Measurements from ENCODE around the gene GATAD2B.
A peak's percentile ranks its signal among the peaks of the same experiment; 100 is the strongest.
"Not testable (repeated sequence)": the region's sequence is repeated elsewhere in the genome, so short reads cannot be mapped to it uniquely, and the experiment has no call there.

The GATAD2B gene

GRCh38 chr1:153866045-153866850 lies 56.5 kb downstream of the GATAD2B start:
- Mint-ChIP-seq H3K27ac (peak overlapping the region; percentile 64), H3K27me3 (no peaks in the 10 kb centered on the region), H3K4me1 (ENCODE audit: low read depth) (peaks cover 44% of the 10 kb centered on the region), H3K9me3 (no peaks in the 10 kb centered on the region), H3K4me3 (no peak overlapping the region), H3K36me3 (ENCODE audit: low read depth) (peaks cover 32% of the 10 kb centered on the region)
- DNase-seq = no peak

- DNase-seq = no peak
- H3K9me3 Mint-ChIP-seq = no peaks in the 10 kb centered on the region
- H3K36me3 Mint-ChIP-seq (ENCODE audit: low read depth) = peaks cover 37% of the 10 kb centered on the region
- no peak overlapping the region for H3K27ac Mint-ChIP-seq
- H3K4me3 Mint-ChIP-seq = no peak overlapping the region
- peaks cover 17% of the 10 kb centered on the region for H3K4me1 Mint-ChIP-seq (ENCODE audit: low read depth)
- H3K27me3 Mint-ChIP-seq = no peaks in the 10 kb centered on the region
Observed at GRCh38 chr1:153860285-153860684, 62.5 kb downstream of the GATAD2B start.

DNA sequence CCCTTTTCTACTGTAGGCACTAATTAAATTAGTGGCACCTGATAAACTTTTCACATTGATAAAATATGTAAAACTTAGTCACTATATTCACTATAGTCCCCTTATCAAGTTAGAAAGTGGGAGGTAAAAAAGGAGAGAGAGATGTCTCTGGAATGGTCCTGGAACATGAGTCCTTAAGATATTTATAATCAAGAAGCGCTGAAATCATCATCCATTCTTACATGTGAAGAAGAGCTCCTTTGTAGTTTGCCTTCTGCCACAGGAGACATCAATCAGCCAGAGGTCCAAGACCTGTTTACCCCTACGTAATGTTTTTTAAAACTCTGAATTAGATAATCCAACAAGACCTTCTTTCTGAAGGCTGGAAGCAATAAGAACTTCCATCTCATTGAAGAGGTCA lies 65.3 kb downstream of the GATAD2B start:
- no peaks in the 10 kb centered on the region for H3K9me3 Mint-ChIP-seq
- no peaks in the 10 kb centered on the region for H3K27me3 Mint-ChIP-seq
- DNase-seq = no peak
- H3K4me1 Mint-ChIP-seq (ENCODE audit: low read depth) = peaks cover 17% of the 10 kb centered on the region
- H3K36me3 Mint-ChIP-seq (ENCODE audit: low read depth) = peaks cover 53% of the 10 kb centered on the region
- H3K27ac Mint-ChIP-seq = no peak overlapping the region
- H3K4me3 Mint-ChIP-seq = no peak overlapping the region

DNA sequence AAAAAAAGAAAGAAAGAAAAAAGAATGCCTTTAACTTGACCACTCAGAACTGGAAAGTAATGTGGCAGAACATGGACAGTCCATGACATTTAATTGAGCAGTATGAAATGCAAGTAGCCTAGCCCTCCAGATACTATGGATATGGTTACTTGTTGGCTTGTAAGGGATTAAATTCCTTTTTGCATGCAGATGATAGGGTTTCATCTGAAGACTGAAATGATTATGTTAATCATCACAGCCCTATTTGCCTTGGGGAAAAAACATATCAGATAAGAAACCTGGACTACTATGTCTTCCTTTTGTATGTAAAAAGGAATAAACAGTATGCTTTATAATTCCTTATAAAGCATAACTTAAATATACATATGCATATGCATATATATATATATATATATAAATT lies 66.0 kb downstream of the GATAD2B start:
- Mint-ChIP-seq H3K36me3 (ENCODE audit: low read depth) (peaks cover 58% of the 10 kb centered on the region), H3K9me3 (no peaks in the 10 kb centered on the region), H3K4me1 (ENCODE audit: low read depth) (peaks cover 22% of the 10 kb centered on the region)

GRCh38 chr1:153852170-153852569 lies 70.6 kb downstream of the GATAD2B start:
- H3K27ac Mint-ChIP-seq = no peak overlapping the region
- no peak for DNase-seq
- H3K27me3 Mint-ChIP-seq = no peaks in the 10 kb centered on the region
- H3K36me3 Mint-ChIP-seq (ENCODE audit: low read depth) = peaks cover 58% of the 10 kb centered on the region
- no peak overlapping the region for H3K4me3 Mint-ChIP-seq
- no peaks in the 10 kb centered on the region for H3K9me3 Mint-ChIP-seq
- peaks cover 44% of the 10 kb centered on the region for H3K4me1 Mint-ChIP-seq (ENCODE audit: low read depth)

More for the DNA sequence above, 66.0 kb downstream of the GATAD2B start:
- DNase-seq = no peak
- Mint-ChIP-seq H3K4me3 (no peak overlapping the region), H3K27me3 (no peaks in the 10 kb centered on the region), H3K27ac (no peak overlapping the region)

- peak; percentile 34 for DNase-seq
- peak overlapping the region; percentile 37 for H3K4me3 Mint-ChIP-seq
- H3K4me1 Mint-ChIP-seq (ENCODE audit: low read depth) = peaks cover 41% of the 10 kb centered on the region
- H3K27me3 Mint-ChIP-seq = no peaks in the 10 kb centered on the region
- H3K27ac Mint-ChIP-seq = peak overlapping the region; percentile 89
- H3K36me3 Mint-ChIP-seq (ENCODE audit: low read depth) = peaks cover 59% of the 10 kb centered on the region
- no peaks in the 10 kb centered on the region for H3K9me3 Mint-ChIP-seq
Observed at GRCh38 chr1:153849487-153850185, 73.1 kb downstream of the GATAD2B start.

DNA sequence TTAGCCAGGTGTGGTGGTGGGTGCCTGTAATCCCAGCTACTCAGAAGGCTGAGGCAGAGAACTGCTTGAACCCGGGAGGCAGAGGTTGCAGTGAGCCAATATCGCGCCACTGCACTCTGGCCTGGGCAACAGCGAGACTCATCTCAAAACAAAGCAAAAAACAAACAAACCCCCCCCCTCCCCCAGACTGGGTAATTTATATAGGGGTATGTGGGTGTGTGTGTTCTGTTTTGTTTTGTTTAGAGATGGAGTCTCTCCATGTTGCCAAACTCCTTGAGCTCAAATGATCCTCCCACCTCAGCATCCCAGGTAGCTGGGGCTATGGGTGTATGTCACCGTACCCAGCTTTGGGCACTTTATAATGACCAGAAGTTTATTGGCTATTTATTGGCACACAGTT lies 74.0 kb downstream of the GATAD2B start:
- no peaks in the 10 kb centered on the region for H3K27me3 Mint-ChIP-seq
- peaks cover 55% of the 10 kb centered on the region for H3K36me3 Mint-ChIP-seq (ENCODE audit: low read depth)
- H3K9me3 Mint-ChIP-seq = no peaks in the 10 kb centered on the region
- H3K4me1 Mint-ChIP-seq (ENCODE audit: low read depth) = peaks cover 43% of the 10 kb centered on the region
- no peak overlapping the region for H3K4me3 Mint-ChIP-seq
- H3K27ac Mint-ChIP-seq = no peak overlapping the region
- no peak for DNase-seq

GRCh38 chr1:153845158-153845557 lies 77.6 kb downstream of the GATAD2B start:
- Mint-ChIP-seq H3K4me3 (no peak overlapping the region), H3K4me1 (ENCODE audit: low read depth) (peaks cover 40% of the 10 kb centered on the region), H3K36me3 (ENCODE audit: low read depth) (peaks cover 31% of the 10 kb centered on the region), H3K9me3 (no peaks in the 10 kb centered on the region), H3K27me3 (no peaks in the 10 kb centered on the region), H3K27ac (no peak overlapping the region)
- no peak for DNase-seq

GRCh38 chr1:153844349-153844748 lies 78.4 kb downstream of the GATAD2B start:
- peaks cover 32% of the 10 kb centered on the region for H3K4me1 Mint-ChIP-seq (ENCODE audit: low read depth)
- H3K27me3 Mint-ChIP-seq, H3K27ac Mint-ChIP-seq, DNase-seq, H3K9me3 Mint-ChIP-seq, H3K4me3 Mint-ChIP-seq: not testable (repeated sequence)
- H3K36me3 Mint-ChIP-seq (ENCODE audit: low read depth) = peaks cover 30% of the 10 kb centered on the region

DNA sequence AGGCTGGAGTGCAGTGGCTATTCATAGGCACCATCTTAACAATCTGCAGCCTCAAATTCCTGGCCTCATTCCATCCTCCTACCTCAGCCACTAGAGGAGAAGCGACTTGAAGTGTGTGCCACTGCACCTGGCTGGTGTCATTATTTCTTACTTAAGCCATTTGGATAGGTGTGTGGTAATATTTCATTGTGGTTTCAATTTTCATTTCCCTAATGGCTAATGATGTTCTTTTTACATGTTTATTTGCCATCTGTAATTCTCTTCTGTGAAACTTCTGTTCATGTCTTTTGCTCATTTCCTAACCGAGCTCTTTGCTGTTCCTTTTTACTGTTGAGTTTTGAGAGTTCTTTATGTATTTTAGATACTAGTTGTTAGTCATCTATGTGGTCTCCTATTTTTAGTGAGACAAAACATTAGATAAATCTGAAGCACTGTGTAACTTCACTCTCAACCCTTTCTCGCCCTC lies 80.7 kb downstream of the GATAD2B start:
- Mint-ChIP-seq H3K9me3 (no peaks in the 10 kb centered on the region), H3K36me3 (ENCODE audit: low read depth) (peaks cover 19% of the 10 kb centered on the region), H3K27me3 (no peaks in the 10 kb centered on the region), H3K27ac (peak overlapping the region; percentile 59), H3K4me1 (ENCODE audit: low read depth) (peaks cover 37% of the 10 kb centered on the region), H3K4me3 (no peak overlapping the region)
- no peak for DNase-seq

- Mint-ChIP-seq H3K36me3 (ENCODE audit: low read depth) (peaks cover 18% of the 10 kb centered on the region), H3K4me1 (ENCODE audit: low read depth) (peaks cover 42% of the 10 kb centered on the region), H3K9me3 (no peaks in the 10 kb centered on the region), H3K4me3 (no peak overlapping the region), H3K27ac (peak overlapping the region; percentile 61), H3K27me3 (no peaks in the 10 kb centered on the region)
- DNase-seq = no peak
Observed at GRCh38 chr1:153841463-153841994, 81.2 kb downstream of the GATAD2B start.

GRCh38 chr1:153840774-153841173 lies 82.0 kb downstream of the GATAD2B start:
- H3K27me3 Mint-ChIP-seq, DNase-seq, H3K27ac Mint-ChIP-seq, H3K9me3 Mint-ChIP-seq, H3K4me3 Mint-ChIP-seq: not testable (repeated sequence)
- Mint-ChIP-seq H3K4me1 (ENCODE audit: low read depth) (peaks cover 43% of the 10 kb centered on the region), H3K36me3 (ENCODE audit: low read depth) (peaks cover 16% of the 10 kb centered on the region)

DNA sequence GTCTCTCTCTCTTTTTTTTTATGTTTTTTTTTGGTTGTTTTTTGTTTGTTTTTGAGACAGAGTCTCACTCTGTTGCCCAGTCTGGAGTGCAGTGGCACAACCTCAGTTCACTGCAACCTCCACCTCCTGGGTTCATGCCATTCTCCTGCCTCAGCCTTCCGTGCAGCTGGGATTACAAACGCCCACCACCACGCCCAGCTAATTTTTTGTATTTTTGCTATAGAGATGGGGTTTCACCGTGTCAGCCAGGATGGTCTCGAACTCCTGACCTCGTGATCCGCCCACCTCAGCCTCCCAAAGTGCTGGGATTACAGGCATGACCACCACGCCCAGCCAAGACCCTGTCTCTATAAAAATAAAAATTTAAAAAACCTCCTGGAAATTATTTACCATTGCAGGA lies 88.8 kb downstream of the GATAD2B start:
- peaks cover 23% of the 10 kb centered on the region for H3K4me1 Mint-ChIP-seq (ENCODE audit: low read depth)
- peaks cover 31% of the 10 kb centered on the region for H3K36me3 Mint-ChIP-seq (ENCODE audit: low read depth)
- not testable (repeated sequence) for H3K27ac Mint-ChIP-seq, H3K9me3 Mint-ChIP-seq, H3K4me3 Mint-ChIP-seq, DNase-seq, H3K27me3 Mint-ChIP-seq

GRCh38 chr1:153833171-153833570 lies 89.6 kb downstream of the GATAD2B start:
- DNase-seq = no peak
- no peaks in the 10 kb centered on the region for H3K9me3 Mint-ChIP-seq
- no peak overlapping the region for H3K27ac Mint-ChIP-seq
- no peaks in the 10 kb centered on the region for H3K27me3 Mint-ChIP-seq
- H3K4me3 Mint-ChIP-seq = no peak overlapping the region
- H3K36me3 Mint-ChIP-seq (ENCODE audit: low read depth) = peaks cover 38% of the 10 kb centered on the region
- H3K4me1 Mint-ChIP-seq (ENCODE audit: low read depth) = peaks cover 20% of the 10 kb centered on the region

DNA sequence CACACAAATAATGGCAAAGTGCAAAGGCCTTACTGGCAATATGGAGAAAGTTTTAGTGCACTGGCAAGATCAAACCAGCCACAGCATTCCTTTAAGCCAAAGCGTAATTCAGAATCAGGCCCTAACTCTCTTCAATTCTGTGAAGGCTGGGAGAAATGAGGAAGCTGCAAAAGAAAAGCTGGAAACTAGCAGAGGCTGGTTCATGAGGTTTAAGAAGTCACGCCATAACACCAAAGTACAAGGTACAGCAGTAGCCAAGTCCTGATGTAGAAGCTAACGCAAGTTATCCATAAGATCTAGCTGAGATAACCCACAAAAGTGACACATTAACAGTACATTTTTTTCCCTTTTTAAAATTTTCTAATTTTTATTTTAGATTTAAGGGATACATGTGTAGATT lies 90.5 kb downstream of the GATAD2B start:
- Mint-ChIP-seq H3K36me3 (ENCODE audit: low read depth) (peaks cover 46% of the 10 kb centered on the region), H3K27me3 (no peaks in the 10 kb centered on the region), H3K9me3 (no peaks in the 10 kb centered on the region), H3K4me3 (no peak overlapping the region), H3K27ac (no peak overlapping the region), H3K4me1 (ENCODE audit: low read depth) (peaks cover 20% of the 10 kb centered on the region)
- no peak for DNase-seq
